GM12878 (cell line): Measurements from ENCODE around the gene BBS9. TPM values are rescaled to one million over a fixed set of nuclear protein-coding genes. Genes with fewer than 3 reads are reported as not detected.

ENCODE experiments used
- CTCF ChIP-seq, 3 experiments: IDR thresholded peaks in 2 of 3; conservative IDR thresholded peaks in 1 of 3; 2 replicates each; pipeline ENCODE4 v1.5.1; 2011; ENCODE audit warnings: low read depth in 3 of 3, low read length in 3 of 3, mild to moderate bottlenecking in 3 of 3, control low read depth in 2 of 3, moderate library complexity in 2 of 3, inconsistent platforms in 1 of 3, mixed read lengths in 1 of 3; ENCODE audit not compliant: control insufficient read depth in 2 of 3, insufficient read depth in 1 of 3; ENCODE audit errors: extremely low read depth in 1 of 3
- ESRRA ChIP-seq: IDR thresholded peaks from 2 replicates; pipeline ENCODE4 v1.6.1; 2012; ENCODE audit warnings: mild to moderate bottlenecking, low read length, improper control_type of control experiment
- MTA3 ChIP-seq: IDR thresholded peaks from 2 replicates; pipeline ENCODE4 v1.6.1; 2012; ENCODE audit warnings: low read length, inconsistent platforms, borderline replicate concordance
- NFYB ChIP-seq: IDR thresholded peaks from 2 replicates; pipeline ENCODE4 v1.6.1; 2011; ENCODE audit warnings: low read depth, mild to moderate bottlenecking, low read length, improper control_type of control experiment, moderate library complexity; ENCODE audit not compliant: insufficient read depth
- PAX5 ChIP-seq: IDR thresholded peaks from 2 replicates; pipeline ENCODE4 v1.6.1; 2011; ENCODE audit warnings: low read depth, low read length, borderline replicate concordance
- PML ChIP-seq: IDR thresholded peaks from 2 replicates; pipeline ENCODE4 v1.6.1; 2012; ENCODE audit warnings: low read length, inconsistent platforms
- SMAD1 ChIP-seq: fragments of 450-650 bp; IDR thresholded peaks from 2 replicates; pipeline ENCODE4 v1.6.1; 2018; ENCODE audit warnings: mild to moderate bottlenecking, low read depth; ENCODE audit not compliant: partially characterized antibody
- SMAD5 ChIP-seq: IDR thresholded peaks from 2 replicates; pipeline ENCODE4 v1.6.1; 2016; ENCODE audit warnings: antibody characterized with exemption, low read depth
- ZBTB40 ChIP-seq: fragments of 450-650 bp; IDR thresholded peaks from 2 replicates; pipeline ENCODE4 v1.6.1; 2016; ENCODE audit warnings: mild to moderate bottlenecking, moderate library complexity, borderline replicate concordance
- polyA plus RNA-seq, 11 experiments: library from polyadenylated mRNA; depleted of rRNA in 4 of 11; unstranded in 6 of 11; stranded (reverse) in 5 of 11; fragments of >200 nt; fragmentation: Nextera tagmentation in 4 of 11; fragmentation: Illumina TruSeq in 1 of 11; extraction: Ambion mirVana in 4 of 11; extraction: Trizol in 1 of 11; gene quantifications; 1 replicate in 1 of 11; 2 replicates in 10 of 11; pipeline versions ENCODE4 v1.2.1 to v1.2.3, GENCODE V29; 2011 to 2016; ENCODE audit warnings: inconsistent platforms in 2 of 11, missing spikeins in 2 of 11, low read depth in 1 of 11
- total RNA-seq, 4 experiments: library from RNA; depleted of rRNA in 3 of 4; stranded (reverse); fragments of >200 nt in 3 of 4; fragmentation: Illumina TruSeq in 1 of 4; extraction: Trizol in 1 of 4; gene quantifications; 2 replicates each; pipeline versions ENCODE4 v1.2.1 to v1.2.3, GENCODE V29; 2013 to 2021

BBS9 gene
- total and polyA plus RNA-seq, 10 of the 15 experiments (the other 5 are each of a cell fraction or from before 2014, with no cell fraction given), result 1.2 to 5.6 (median 2.3) TPM

- TF ChIP-seq PML (no peak), SMAD5 (no peak), ESRRA (no peak), NFYB (no peak), PAX5 (no peak), CTCF (IDR thresholded peaks at IDR 0.05 in 2 of 3, conservative IDR thresholded peaks at IDR 0.05 in 1 of 3; ENCODE audit: control insufficient read depth in 2 of 3, extremely low read depth in 1 of 3, insufficient read depth in 1 of 3, low read depth in 3 of 3, low read length in 3 of 3) (no peak), MTA3 (no peak), ZBTB40 (no peak), SMAD1 (no peak)
These were observed 119.3 kb downstream of the BBS9 start (continued) for GRCh38 chr7:33248671-33249070.
